BJ (cell line): Measurements from ENCODE around the gene MFSD12. TPM values are rescaled to one million over a fixed set of nuclear protein-coding genes. Genes with fewer than 3 reads are reported as not detected.
A peak's percentile ranks its signal among the peaks of the same experiment; 100 is the strongest.

Experiments
- CTCF ChIA-PET: fragments of 350-600 bp; formaldehyde crosslinking; extraction: SDS; loops from one replicate; lab custom pipeline; 2021; ENCODE audit warnings: antibody characterized with exemption, inconsistent platforms; lab: Yijun Ruan, JAX
- POLR2A ChIA-PET: fragments of 300-600 bp; sonication (Branson Sonifier 250); formaldehyde crosslinking; extraction: SDS; loops from one replicate; lab custom pipeline; 2021; ENCODE audit warnings: antibody characterized with exemption; lab: Charles Lee
- DNase-seq: peaks from one replicate; pipeline ENCODE4 v3.0.0-alpha.2; 2011; ENCODE audit warnings: low read depth
- H3K27me3 ChIP-seq: 2 replicates; pipeline ENCODE4 v1.6.0; 2011; ENCODE audit warnings: low read length; ENCODE audit not compliant: control insufficient read depth, insufficient read depth
- H3K36me3 ChIP-seq: 2 replicates; pipeline ENCODE4 v1.5.1; 2011; ENCODE audit warnings: low read length; ENCODE audit not compliant: control insufficient read depth, insufficient read depth
- H3K4me3 ChIP-seq: 2 replicates; pipeline ENCODE4 v1.5.1; 2011; ENCODE audit warnings: low read depth, mild to moderate bottlenecking, control low read depth, low read length
- CTCF ChIP-seq: IDR thresholded peaks from 2 replicates; pipeline ENCODE4 v1.5.1; 2011; ENCODE audit warnings: low read depth, mild to moderate bottlenecking, control low read depth, inconsistent platforms, low read length, moderate library complexity; ENCODE audit not compliant: insufficient read depth
- polyA plus RNA-seq: library from polyadenylated mRNA; depleted of rRNA; stranded (reverse); fragments of >200 nt; gene quantifications from 2 replicates; pipeline ENCODE4 v1.2.3, GENCODE V29; 2011

MFSD12 gene
- polyA plus RNA-seq, 1 experiment = 54.7 TPM

- POLR2A ChIA-PET = no interaction called here
- no peak for DNase-seq
- Histone ChIP-seq H3K36me3 (peaks cover 11% of the 10 kb centered on the region), H3K4me3 (peak overlapping the region; percentile 97), H3K27me3 (no peaks in the 10 kb centered on the region)
- no peak for TF ChIP-seq CTCF
- CTCF ChIA-PET = no interaction called here
Observed at GRCh38 chr19:3507371-3508120, 49.8 kb downstream of the MFSD12 start.

- ChIA-PET POLR2A (no interaction called here), CTCF (interaction anchor here (0.8 kb wide), 1 partner anchor 211 kb away, joined by 3 read pairs; no protein-coding TSS in a partner anchor)
- Histone ChIP-seq H3K36me3 (peaks cover 9% of the 10 kb centered on the region), H3K4me3 (peak overlapping the region; percentile 97), H3K27me3 (no peaks in the 10 kb centered on the region)
- TF ChIP-seq CTCF = no peak
- DNase-seq = no peak
Observed at GRCh38 chr19:3506384-3507340, 50.7 kb downstream of the MFSD12 start.

GRCh38 chr19:3505598-3506383 is 51.6 kb downstream of the MFSD12 start, which contains the start of gene FZR1:
Gene FZR1 (plus strand): TSS chr19:3506311. CDS start chr19:3522990, 16,679 bp downstream.
- ChIA-PET CTCF (interaction anchor here (0.8 kb wide), 1 partner anchor 212 kb away, joined by 3 read pairs; no protein-coding TSS in a partner anchor), POLR2A (no interaction called here)
- Histone ChIP-seq H3K27me3 (no peaks in the 10 kb centered on the region), H3K36me3 (peaks cover 8% of the 10 kb centered on the region), H3K4me3 (peak within 1 kb of the TSS; percentile 97)
- peak; percentile 87 for DNase-seq
- peak; percentile 22; the same call in 1 of the 2 replicates for TF ChIP-seq CTCF

GRCh38 chr19:3504735-3505134 is 52.7 kb downstream of the MFSD12 start:
- Histone ChIP-seq H3K4me3 (no peak overlapping the region), H3K27me3 (no peaks in the 10 kb centered on the region), H3K36me3 (peaks cover 8% of the 10 kb centered on the region)
- no peak for TF ChIP-seq CTCF
- ChIA-PET CTCF (no interaction called here), POLR2A (no interaction called here)
- no peak for DNase-seq
